Neural cell (in vitro differentiated cells): ENCODE data around the gene ZC3H15. TPM values are rescaled to one million over a fixed set of nuclear protein-coding genes. Genes with fewer than 3 reads are reported as not detected.

ENCODE experiments used
- H2AFZ ChIP-seq: fragments of 200-600, 300-800 bp; sonication (generic), shearing (Covaris generic); 2 replicates; pipeline ENCODE4 v1.6.0; 2014; ENCODE audit warnings: low read depth, mild to moderate bottlenecking, antibody characterized with exemption, low read length, moderate library complexity
- H3F3A ChIP-seq: fragments of 200-600 bp; shearing (Covaris generic); 2 replicates; pipeline ENCODE4 v1.6.1; 2016; ENCODE audit warnings: mild to moderate bottlenecking, moderate library complexity, mixed read lengths, antibody characterized with exemption, low read length; ENCODE audit not compliant: insufficient read depth, poor library complexity, severe bottlenecking
- H3K27ac ChIP-seq: fragments of 200-600, 300-800 bp; sonication (generic), shearing (Covaris generic); 2 replicates; pipeline ENCODE4 v1.5.1; 2014; ENCODE audit warnings: mild to moderate bottlenecking, low read length, moderate library complexity
- H3K27me3 ChIP-seq: fragments of 300-800, 200-600 bp; sonication (generic), shearing (Covaris generic); 2 replicates; pipeline ENCODE4 v1.6.0; 2014; ENCODE audit warnings: mild to moderate bottlenecking, low read depth, low read length, moderate library complexity; ENCODE audit not compliant: insufficient read depth
- H3K36me3 ChIP-seq: fragments of 300-800, 200-600 bp; sonication (generic), shearing (Covaris generic); 2 replicates; pipeline ENCODE4 v1.5.1; 2014; ENCODE audit warnings: mild to moderate bottlenecking, antibody characterized with exemption, low read length, moderate library complexity; ENCODE audit not compliant: insufficient read depth
- H3K4me2 ChIP-seq: fragments of 300-800, 200-600 bp; sonication (generic), shearing (Covaris generic); 2 replicates; pipeline ENCODE4 v1.6.0; 2014; ENCODE audit warnings: mild to moderate bottlenecking, low read length
- H3K4me3 ChIP-seq: fragments of 300-800, 200-600 bp; sonication (generic), shearing (Covaris generic); 2 replicates; pipeline ENCODE4 v1.5.1; 2014; ENCODE audit warnings: mild to moderate bottlenecking, low read length, moderate library complexity
- H3K79me2 ChIP-seq: fragments of 200-600 bp; shearing (Covaris generic); replicated peaks from 2 replicates; pipeline ENCODE4 v1.6.0; 2014; ENCODE audit warnings: mild to moderate bottlenecking, low read length, moderate library complexity; ENCODE audit not compliant: insufficient read depth
- H3K9ac ChIP-seq: fragments of 300-800, 200-600 bp; sonication (generic), shearing (Covaris generic); 2 replicates; pipeline ENCODE4 v1.6.1; 2016; ENCODE audit warnings: mild to moderate bottlenecking, low read length, mixed read lengths
- H3K9me2 ChIP-seq: fragments of 200-600 bp; shearing (Covaris generic); 2 replicates; pipeline ENCODE4 v1.6.1; 2016; ENCODE audit warnings: mild to moderate bottlenecking, low read length, mixed read lengths; ENCODE audit not compliant: insufficient read depth
- H3K9me3 ChIP-seq: fragments of 200-600, 300-800 bp; sonication (generic), shearing (Covaris generic); 2 replicates; pipeline ENCODE4 v1.6.1; 2016; ENCODE audit warnings: mild to moderate bottlenecking, mixed run types, low read length, moderate library complexity, mixed read lengths
- H4K20me1 ChIP-seq: fragments of 200-600 bp; shearing (Covaris generic); 2 replicates; pipeline ENCODE4 v1.6.1; 2016; ENCODE audit warnings: mild to moderate bottlenecking, mixed run types; ENCODE audit not compliant: insufficient read depth
- EP300 ChIP-seq: fragments of 450-650 bp; conservative IDR thresholded peaks from 2 replicates; pipeline ENCODE4 v1.6.1; 2014; ENCODE audit warnings: antibody characterized with exemption, mild to moderate bottlenecking, moderate library complexity; ENCODE audit not compliant: poor library complexity, severe bottlenecking
- EZH2 ChIP-seq: fragments of 200-600, 300-800 bp; shearing (Covaris generic), sonication (generic); IDR thresholded peaks from 2 replicates; pipeline ENCODE4 v1.6.1; 2014; ENCODE audit warnings: antibody characterized with exemption, low read length, borderline replicate concordance, mild to moderate bottlenecking; ENCODE audit not compliant: insufficient read depth, poor library complexity, severe bottlenecking
- MXI1 ChIP-seq: fragments of 450-650 bp; conservative IDR thresholded peaks from 2 replicates; pipeline ENCODE4 v1.6.1; 2014; ENCODE audit warnings: antibody characterized with exemption, mild to moderate bottlenecking; ENCODE audit not compliant: poor library complexity, severe bottlenecking
- POLR2AphosphoS5 ChIP-seq: IDR thresholded peaks from 2 replicates; pipeline ENCODE4 v1.6.1; 2012
- RAD21 ChIP-seq: fragments of 450-650 bp; conservative IDR thresholded peaks from 2 replicates; pipeline ENCODE4 v1.6.1; 2014; ENCODE audit warnings: antibody characterized with exemption, mild to moderate bottlenecking, moderate library complexity
- REST ChIP-seq: IDR thresholded peaks from 2 replicates; pipeline ENCODE4 v1.6.1; 2012; ENCODE audit warnings: borderline replicate concordance
- SMC3 ChIP-seq: fragments of 450-650 bp; conservative IDR thresholded peaks from 2 replicates; pipeline ENCODE4 v1.6.1; 2014; ENCODE audit warnings: antibody characterized with exemption, mild to moderate bottlenecking, moderate library complexity; ENCODE audit not compliant: poor library complexity
- TAF1 ChIP-seq: IDR thresholded peaks from 2 replicates; pipeline ENCODE4 v1.6.1; 2012; ENCODE audit warnings: low read depth
- polyA plus RNA-seq: library from polyadenylated mRNA; depleted of rRNA; stranded (reverse); fragments of >200 nt; gene quantifications from 2 replicates; pipeline ENCODE4 v1.2.3, GENCODE V29; 2014
- TF ChIP-seq, protein P1 (sequence below): fragments of 450-650 bp; IDR thresholded peaks from 2 replicates; pipeline ENCODE4 v1.5.1; 2014; ENCODE audit warnings: antibody characterized with exemption, mild to moderate bottlenecking, moderate library complexity; ENCODE audit not compliant: poor library complexity, severe bottlenecking

ZC3H15 gene
- polyA plus RNA-seq, 1 donor from 2014 or later: 149 TPM

DNA sequence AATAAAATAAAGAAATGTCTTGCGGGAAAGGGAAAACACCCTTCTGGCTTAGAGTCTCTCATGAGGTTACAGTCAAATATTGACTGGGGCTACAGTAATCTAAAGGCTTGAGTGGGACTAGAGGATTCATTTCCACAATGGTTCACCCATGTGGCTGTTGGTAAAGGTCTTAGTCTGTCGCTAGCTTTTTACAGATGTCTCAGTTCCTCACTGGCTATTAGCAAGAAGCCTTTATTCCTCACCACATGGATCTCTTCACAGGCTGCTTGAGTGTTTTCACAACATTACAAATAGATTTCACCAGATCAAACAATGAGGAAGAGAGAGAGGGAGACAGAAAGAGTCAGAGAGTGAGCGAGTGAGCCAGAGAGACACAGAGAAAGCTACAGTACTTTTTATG is 8.3 kb upstream of the ZC3H15 start:
- no peaks in the 10 kb centered on the region for H3K9me3 ChIP-seq
- H3K36me3 ChIP-seq: no peaks in the 10 kb centered on the region
- no peaks in the 10 kb centered on the region for H3K9me2 ChIP-seq
- no peaks in the 10 kb centered on the region for H4K20me1 ChIP-seq
- H3K27me3 ChIP-seq: no peaks in the 10 kb centered on the region
- no peaks in the 10 kb centered on the region for H3K79me2 ChIP-seq
- no peak overlapping the region for H2AFZ ChIP-seq
- no peak overlapping the region for H3K4me3 ChIP-seq
- no peak overlapping the region for H3K4me2 ChIP-seq
- TF ChIP-seq RAD21: no peak
- TF ChIP-seq TAF1: no peak
- no peak for TF ChIP-seq SMC3
- TF ChIP-seq EZH2: no peak
- no peak for TF ChIP-seq REST
- TF ChIP-seq POLR2AphosphoS5: no peak
- TF ChIP-seq, protein P1, sequence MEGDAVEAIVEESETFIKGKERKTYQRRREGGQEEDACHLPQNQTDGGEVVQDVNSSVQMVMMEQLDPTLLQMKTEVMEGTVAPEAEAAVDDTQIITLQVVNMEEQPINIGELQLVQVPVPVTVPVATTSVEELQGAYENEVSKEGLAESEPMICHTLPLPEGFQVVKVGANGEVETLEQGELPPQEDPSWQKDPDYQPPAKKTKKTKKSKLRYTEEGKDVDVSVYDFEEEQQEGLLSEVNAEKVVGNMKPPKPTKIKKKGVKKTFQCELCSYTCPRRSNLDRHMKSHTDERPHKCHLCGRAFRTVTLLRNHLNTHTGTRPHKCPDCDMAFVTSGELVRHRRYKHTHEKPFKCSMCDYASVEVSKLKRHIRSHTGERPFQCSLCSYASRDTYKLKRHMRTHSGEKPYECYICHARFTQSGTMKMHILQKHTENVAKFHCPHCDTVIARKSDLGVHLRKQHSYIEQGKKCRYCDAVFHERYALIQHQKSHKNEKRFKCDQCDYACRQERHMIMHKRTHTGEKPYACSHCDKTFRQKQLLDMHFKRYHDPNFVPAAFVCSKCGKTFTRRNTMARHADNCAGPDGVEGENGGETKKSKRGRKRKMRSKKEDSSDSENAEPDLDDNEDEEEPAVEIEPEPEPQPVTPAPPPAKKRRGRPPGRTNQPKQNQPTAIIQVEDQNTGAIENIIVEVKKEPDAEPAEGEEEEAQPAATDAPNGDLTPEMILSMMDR: no peak
- no peak for TF ChIP-seq EP300
- TF ChIP-seq MXI1: no peak
- no peak overlapping the region for H3K27ac ChIP-seq
- H3K9ac ChIP-seq: no peak overlapping the region
- no peaks in the 10 kb centered on the region for H3F3A ChIP-seq

DNA sequence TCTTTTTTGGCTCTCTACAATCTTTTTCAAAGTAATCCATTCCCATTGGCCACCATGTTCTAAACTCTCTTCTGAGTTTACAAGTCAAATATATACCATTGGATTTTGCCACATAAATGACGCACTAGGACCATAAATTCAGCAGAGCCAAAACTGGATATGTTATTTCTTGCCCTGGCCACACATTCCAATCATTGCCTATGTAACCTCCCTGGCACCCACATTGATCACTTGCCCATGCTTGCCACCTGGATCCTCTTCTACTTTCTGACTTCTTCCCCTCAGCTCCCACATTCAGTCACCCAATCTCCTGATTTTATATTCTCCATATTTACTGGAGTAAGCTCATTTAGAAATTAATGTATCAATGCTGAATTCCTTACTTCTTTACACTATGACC is 5.1 kb upstream of the ZC3H15 start:
- no peak overlapping the region for H3K9ac ChIP-seq
- H4K20me1 ChIP-seq: no peaks in the 10 kb centered on the region
- TF ChIP-seq RAD21 (no peak), MXI1 (no peak), SMC3 (no peak), POLR2AphosphoS5 (no peak), TAF1 (no peak), EZH2 (no peak), REST (no peak), EP300 (no peak)
- TF ChIP-seq, protein P1: no peak
- no peaks in the 10 kb centered on the region for H3K9me2 ChIP-seq
- H3K27ac ChIP-seq: no peak overlapping the region
- no peaks in the 10 kb centered on the region for H3K27me3 ChIP-seq
- H3K4me2 ChIP-seq: no peak overlapping the region
- H3K4me3 ChIP-seq: no peak overlapping the region
- no peak overlapping the region for H2AFZ ChIP-seq
- H3K36me3 ChIP-seq: no peaks in the 10 kb centered on the region
- H3F3A ChIP-seq: no peaks in the 10 kb centered on the region
- no peaks in the 10 kb centered on the region for H3K9me3 ChIP-seq
- H3K79me2 ChIP-seq: no peaks in the 10 kb centered on the region
